Glomerular visceral epithelial cell (primary cell): ENCODE results near the gene ZBTB37.
"Not testable (repeated sequence)": the region's sequence is repeated elsewhere in the genome, so short reads cannot be mapped to it uniquely, and the experiment has no call there.

Source experiments
- DNase-seq: peaks from one replicate; pipeline ENCODE4 v3.0.0-alpha.2; 2016; ENCODE audit errors: extremely low spot score

ZBTB37 gene

DNA sequence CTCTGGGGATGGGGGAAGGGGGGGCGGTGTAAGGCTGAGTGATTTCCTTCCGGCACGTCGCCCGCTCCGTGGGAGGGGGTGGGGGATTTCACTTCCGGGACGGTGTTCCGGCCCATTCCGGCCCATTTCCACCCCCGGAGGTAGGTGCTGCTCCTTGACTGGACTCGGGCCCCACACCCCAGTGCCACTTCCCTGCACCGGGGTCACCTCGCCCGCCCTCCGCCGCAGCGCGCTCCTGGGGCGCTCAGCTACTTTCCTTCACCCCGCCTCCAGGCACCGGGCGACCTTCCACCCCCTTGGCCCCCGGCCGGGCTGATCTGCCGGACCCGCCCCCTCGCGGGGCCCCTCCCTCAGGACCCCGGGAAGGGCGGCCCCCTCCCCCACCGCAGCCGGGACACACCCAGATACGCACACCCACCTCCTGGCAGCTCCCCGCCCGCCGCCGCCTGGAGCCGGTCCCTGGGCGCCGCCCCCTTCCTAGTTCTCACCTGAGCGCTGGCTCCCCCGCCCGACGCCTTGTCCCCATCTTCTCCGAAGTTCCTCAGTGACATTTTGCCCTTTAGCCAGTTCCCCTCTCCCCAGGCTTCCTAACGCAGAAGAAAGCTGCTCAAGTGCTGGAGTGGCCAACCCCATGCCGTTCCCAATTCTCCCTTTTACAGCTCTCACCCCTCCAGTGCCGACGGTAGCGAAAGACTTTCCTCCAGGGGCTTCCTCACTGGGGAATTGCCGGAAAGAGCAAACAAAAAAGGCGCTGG is at the start of gene ZBTB37:
ZBTB37 (plus strand) TSS at position 115 of the 755 bp plus-strand sequence. CDS start 1,846 bp downstream, outside the sequence.
- DNase-seq = peak; percentile 89

GRCh38 chr1:173818459-173818858 is 49.7 kb upstream of the ZBTB37 start:
- no peak for DNase-seq

GRCh38 chr1:173821680-173822079 is 46.5 kb upstream of the ZBTB37 start:
- DNase-seq = no peak

DNA sequence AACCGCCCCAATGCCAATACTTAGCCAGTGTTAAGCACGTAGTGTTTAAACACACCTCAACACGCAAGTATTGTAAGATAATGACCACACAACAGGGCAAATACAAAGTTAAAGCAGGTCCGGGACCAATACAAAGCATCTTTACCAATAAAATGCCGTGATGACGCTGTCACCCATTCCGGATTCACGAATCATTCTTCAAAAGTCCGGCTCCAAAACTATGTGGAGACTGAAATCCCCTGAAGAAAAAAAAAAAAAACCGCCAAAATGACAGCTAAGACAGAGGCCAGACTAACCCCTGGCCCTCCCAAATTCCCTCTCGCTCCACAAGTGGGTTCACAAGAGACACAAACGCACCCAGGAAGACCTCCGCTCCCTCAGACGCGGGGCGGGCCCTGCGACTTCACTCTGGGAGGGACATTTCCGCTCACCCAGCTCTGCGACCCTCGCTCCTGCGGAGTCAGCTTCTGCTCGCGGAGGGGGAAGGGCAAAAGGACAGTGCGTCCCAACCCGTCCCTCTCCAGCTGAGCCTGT is 44.3 kb upstream of the ZBTB37 start:
- no peak for DNase-seq

- peak; percentile 98 for DNase-seq
Measured at GRCh38 chr1:173824315-173825081, 43.7 kb upstream of the ZBTB37 start, which contains the start of the genes CENPL and DARS2. TSS of gene CENPL (minus strand) at chr1:173824883. CDS start at chr1:173811299, 13,584 bp downstream. TSS of gene DARS2 (plus strand) at chr1:173824673. CDS start at chr1:173825230, 557 bp downstream.

- DNase-seq = no peak
Measured at GRCh38 chr1:173827611-173828010, 40.6 kb upstream of the ZBTB37 start.

GRCh38 chr1:173832748-173833147 is 35.4 kb upstream of the ZBTB37 start:
- DNase-seq = no peak

- no peak for DNase-seq
Measured at GRCh38 chr1:173852105-173852504, 16.1 kb upstream of the ZBTB37 start.

DNA sequence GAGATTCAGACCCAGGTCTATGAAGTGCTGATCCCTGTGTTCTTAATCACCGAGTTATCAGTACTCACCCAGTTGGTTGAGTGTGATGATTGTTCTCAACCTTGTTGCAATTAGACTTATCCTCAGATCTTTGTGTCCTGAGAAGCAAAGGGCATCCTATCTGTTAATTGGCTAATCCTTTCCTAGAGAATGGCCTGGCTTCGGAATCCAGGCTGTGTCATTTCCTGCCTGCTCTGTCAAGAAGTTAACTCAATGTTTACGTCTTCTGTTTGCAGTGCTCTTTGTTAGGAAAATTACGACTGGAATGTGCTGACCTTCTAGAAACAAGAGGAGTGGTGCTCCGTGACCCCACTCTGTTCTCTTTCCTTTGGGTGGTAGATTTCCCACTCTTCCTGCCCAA is 15.1 kb upstream of the ZBTB37 start:
- no peak for DNase-seq

- no peak for DNase-seq
Measured at GRCh38 chr1:173856014-173856413, 12.2 kb upstream of the ZBTB37 start.

DNA sequence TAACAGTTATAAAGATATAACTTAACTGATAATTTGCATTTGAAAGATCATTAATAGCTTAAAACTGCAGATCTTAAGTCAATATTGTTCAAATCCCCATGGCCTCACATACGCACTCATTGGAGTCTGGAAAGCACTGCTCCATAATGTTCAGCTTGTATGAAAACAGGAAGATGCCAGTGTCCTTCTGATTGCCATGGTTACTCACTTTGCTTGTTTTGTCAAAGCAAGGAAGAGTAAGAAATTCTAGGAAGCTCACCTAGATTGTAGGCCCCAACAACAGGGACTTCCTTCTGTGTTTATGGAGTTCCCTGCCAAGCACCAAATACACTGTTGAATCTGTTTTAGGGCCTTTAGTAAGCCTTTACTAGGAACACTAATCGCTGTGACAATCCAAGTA is 11.3 kb upstream of the ZBTB37 start:
- DNase-seq = no peak

- no peak for DNase-seq
Measured at GRCh38 chr1:173857363-173857917, 10.7 kb upstream of the ZBTB37 start.

DNA sequence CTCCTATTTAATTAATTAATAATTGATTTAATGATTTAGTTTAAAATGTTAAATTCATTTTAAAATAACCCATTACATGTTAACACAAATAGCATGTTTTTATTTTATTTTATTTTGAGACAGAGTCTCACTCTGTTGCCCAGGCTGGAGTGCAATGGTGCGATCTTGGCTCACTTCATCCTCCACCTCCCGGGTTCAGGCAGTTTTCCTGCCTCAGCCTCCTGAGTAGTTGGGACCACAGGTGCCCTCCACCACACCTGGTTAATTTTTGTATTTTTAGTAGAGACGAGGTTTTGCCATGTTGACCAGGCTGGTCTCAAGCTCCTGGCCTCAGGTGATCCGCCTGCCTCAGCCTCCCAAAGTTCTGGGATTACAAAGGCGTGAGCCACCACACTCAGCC is 8.6 kb upstream of the ZBTB37 start:
- DNase-seq = not testable (repeated sequence)

- no peak for DNase-seq
Measured at GRCh38 chr1:173860065-173860464, 8.1 kb upstream of the ZBTB37 start.

- peak; percentile 19 for DNase-seq
Measured at GRCh38 chr1:173861731-173862145, 6.4 kb upstream of the ZBTB37 start.

DNA sequence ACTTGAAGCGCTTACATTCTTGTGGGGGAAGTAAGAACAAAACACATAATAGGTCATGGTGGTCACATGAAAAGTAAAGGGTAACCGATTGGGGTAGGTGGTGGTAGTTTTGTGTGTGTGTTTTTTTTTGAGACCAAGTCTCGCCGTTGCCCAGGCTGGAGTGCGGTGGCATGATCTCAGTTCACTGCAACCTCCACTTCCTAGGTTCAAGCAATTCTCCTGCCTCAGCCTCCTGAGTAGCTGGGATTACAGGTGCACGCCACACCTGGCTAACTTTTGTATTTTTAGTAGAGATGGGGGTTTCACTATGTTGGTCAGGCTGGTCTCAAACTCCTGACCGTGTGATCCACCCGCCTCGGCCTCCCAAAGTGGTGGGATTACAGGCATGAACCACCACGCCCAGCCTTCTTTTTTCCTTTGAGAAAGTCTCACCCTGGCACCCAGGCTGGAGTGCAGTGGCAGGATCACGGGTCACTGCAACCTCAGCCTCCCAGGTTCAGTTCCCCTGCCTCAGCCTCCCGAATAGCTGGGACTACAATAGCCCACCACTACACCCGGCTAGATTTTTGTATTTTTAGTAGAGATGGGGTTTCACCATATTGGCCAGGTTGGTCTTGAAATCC is 5.9 kb upstream of the ZBTB37 start:
- DNase-seq = peak; percentile 17

GRCh38 chr1:173862769-173863223 is 5.4 kb upstream of the ZBTB37 start:
- no peak for DNase-seq

DNA sequence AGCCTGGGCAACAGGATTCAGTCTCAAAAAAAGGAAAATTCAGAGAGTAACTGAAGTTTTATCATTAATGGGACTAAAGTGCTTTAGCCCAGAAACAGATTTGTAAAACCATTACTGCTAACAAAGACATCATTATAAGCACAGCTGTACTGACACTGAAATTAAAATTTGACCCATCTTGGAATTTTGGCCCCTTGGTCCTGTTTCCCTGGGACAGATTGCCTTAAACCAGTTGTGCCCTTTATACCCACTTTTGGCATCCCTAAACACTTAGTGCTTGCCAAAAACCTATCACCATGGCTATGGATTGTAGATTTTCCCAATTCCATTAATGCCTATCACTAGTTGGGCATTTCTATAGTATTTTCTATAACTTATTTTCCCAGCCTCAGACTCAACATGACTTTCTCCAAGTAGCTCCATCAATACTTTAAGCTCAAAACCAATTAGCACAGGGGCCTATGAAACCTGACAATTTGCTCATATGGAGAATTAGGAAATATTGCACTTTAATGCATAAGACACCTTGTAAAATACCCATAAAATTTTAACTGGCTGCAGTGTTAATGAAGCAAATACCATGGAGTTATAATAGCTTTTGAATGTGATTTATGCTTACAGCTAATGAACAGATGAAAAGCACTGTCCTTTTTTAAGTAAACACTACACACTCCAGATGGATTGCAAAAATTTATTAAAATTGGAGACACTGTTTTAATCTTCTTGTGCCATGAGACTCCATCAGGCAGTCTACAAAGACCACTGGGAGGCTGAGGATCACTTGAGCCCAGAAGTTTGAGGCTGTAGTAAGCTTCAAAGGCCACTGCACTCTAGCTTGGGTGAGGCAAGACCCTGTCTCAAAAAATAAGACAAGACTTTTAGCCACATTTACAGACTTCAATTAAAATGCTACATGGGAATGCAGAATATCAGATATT is 4.7 kb upstream of the ZBTB37 start:
- no peak for DNase-seq

GRCh38 chr1:173864179-173864867 is 3.9 kb upstream of the ZBTB37 start:
- no peak for DNase-seq
